AG08395 (cell line): Measurements from ENCODE around the gene FRMD4A.
"Not testable (repeated sequence)": the region's sequence is repeated elsewhere in the genome, so short reads cannot be mapped to it uniquely, and the experiment has no call there.

ENCODE experiments used
- DNase-seq: peaks from one replicate; pipeline ENCODE4 v3.0.0; 2012; ENCODE audit warnings: mixed read lengths, low spot score

Gene FRMD4A

GRCh38 chr10:13719425-13719824 lies 611.3 kb downstream of the FRMD4A start:
- no peak for DNase-seq

- no peak for DNase-seq
These were observed 611.9 kb downstream of the FRMD4A start for GRCh38 chr10:13718820-13719219.

GRCh38 chr10:13717936-13718772 lies 612.6 kb downstream of the FRMD4A start:
- peak; percentile 81 for DNase-seq

- DNase-seq, result no peak
These were observed 613.2 kb downstream of the FRMD4A start for GRCh38 chr10:13717571-13717935.

DNA sequence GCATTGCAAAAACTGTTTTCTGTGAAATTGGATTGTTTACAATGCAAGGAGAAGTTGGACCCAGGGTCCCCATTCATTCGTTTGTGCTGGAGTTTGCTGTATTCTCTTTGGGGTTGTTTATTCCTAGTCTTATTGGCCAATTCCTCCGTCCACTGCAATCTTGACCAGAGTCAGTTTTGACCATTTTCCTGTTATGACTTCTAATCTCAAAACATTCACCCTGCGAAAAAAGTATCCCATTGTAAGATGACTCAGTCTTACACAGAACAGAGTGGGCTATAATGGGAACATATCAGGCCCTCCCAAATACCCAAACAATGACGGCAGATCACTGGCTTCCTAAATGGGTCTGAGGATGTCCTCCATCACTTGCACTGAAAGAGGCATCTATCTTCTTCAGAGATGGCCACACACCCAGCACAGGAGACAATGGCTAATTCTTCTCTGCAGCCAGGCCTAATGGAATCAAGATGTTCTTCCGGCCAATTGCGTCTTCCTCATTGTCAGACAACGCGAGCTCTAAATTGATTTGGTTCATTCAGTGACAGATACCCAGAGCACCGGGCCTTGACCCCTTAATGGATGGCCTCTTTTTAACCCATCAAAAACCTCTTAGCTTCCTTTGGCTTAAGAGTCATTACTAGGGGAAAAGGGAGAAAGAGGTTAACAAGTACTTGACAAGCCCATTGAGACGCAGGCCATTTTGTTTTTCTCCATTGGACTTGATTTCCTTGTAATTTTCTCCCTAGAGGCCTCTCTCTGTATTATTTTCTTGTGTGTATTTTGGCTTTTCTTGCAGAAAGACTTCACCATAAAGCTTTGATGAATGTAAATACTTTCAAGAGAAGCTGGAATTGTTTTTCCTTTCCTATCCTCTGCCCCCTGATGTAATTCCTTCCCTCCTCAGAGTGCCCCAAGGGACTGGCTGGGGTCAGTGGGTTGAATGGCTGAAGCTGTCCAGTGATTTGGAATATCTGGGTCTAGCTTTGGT lies 614.3 kb downstream of the FRMD4A start:
- peak; percentile 74 for DNase-seq

DNA sequence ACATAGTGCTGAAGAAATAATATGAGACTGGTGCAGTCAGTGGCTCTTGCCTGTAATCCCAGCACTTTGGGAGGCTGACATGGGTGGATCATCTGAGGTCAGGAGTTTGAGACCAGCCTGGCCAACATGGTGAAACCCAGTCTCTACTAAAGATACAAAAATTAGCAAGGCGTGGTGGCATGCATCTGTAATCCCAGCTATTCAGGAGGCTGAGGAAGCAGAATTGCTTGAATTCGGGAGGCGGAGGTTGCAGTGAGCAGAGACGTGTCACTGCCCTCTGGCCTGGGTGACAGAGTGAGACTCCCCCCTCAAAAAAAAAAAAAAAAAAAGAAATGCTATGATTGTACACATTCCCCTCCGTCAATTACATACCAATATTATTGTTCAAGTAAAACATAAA lies 615.1 kb downstream of the FRMD4A start:
- not testable (repeated sequence) for DNase-seq

DNA sequence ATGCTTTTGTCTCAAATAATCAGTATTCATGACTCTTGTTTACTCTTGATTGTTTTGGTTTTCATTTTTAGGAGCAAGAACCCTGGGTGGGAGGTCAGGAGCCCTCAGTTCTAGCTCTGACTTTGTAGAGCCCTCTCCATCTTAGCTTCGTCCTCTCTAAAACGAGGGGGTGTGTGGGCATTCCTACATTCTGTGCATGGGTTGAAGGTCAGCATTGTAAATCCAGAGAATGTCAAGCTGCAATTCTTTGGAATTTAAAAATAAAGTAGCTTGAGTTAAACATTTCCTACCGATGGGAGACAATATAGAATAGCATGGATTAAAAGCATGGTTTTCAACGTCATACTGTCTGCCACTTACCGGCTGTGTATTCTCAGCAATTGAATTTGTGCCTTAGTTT lies 615.6 kb downstream of the FRMD4A start:
- no peak for DNase-seq

- peak; percentile 91 for DNase-seq
These were observed 617.7 kb downstream of the FRMD4A start for GRCh38 chr10:13712837-13713581.

- DNase-seq, result no peak
These were observed 618.3 kb downstream of the FRMD4A start for GRCh38 chr10:13712476-13712836.

- DNase-seq, result no peak
These were observed 619.4 kb downstream of the FRMD4A start for GRCh38 chr10:13711291-13711690.

GRCh38 chr10:13709931-13710650 lies 620.6 kb downstream of the FRMD4A start:
- DNase-seq, result peak; percentile 56

GRCh38 chr10:13708256-13708990 lies 622.3 kb downstream of the FRMD4A start:
- DNase-seq, result no peak

- DNase-seq, result peak; percentile 89
These were observed 623.4 kb downstream of the FRMD4A start for GRCh38 chr10:13707156-13707881.

DNA sequence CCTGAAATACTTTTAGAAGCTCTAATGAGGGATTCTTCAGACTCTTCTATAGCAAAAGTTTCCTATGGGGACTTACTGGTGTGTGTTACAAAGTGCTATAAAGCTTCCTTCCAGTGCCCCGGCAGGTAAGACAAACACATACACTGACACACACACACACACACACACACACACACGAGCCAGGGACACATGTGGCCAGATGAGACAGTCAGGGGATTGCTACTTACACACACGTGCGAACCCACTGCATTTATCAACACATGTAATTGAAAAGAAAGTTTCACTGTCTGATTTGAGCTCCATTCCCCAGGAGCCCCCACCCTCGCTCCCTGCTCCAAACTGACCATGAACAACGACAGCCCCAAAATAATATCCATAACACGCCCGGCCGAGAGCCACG lies 624.1 kb downstream of the FRMD4A start:
- DNase-seq, result no peak

- no peak for DNase-seq
These were observed 624.5 kb downstream of the FRMD4A start for GRCh38 chr10:13706175-13706574.

- no peak for DNase-seq
These were observed 625.1 kb downstream of the FRMD4A start for GRCh38 chr10:13705526-13706174.

DNA sequence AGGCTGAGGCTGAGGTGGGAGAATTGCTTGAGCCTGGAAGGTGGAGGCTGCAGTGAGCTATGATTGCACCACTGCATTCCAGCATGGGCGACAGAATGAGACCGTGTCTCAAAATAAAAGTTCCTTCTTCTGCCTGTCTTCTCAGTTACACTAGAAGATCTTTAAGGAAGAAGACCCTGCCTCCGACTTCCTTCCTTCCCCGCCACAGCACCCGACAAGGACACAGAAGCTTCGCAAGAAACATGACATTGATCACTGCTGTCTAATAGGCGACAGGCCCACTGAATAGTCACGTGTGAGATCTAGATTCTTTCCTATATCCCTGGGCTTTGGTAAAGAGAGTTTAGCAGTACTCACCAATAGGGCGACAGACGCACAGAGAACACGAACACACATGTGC lies 625.8 kb downstream of the FRMD4A start:
- DNase-seq, result no peak

- no peak for DNase-seq
These were observed 626.7 kb downstream of the FRMD4A start for GRCh38 chr10:13703997-13704536.

DNA sequence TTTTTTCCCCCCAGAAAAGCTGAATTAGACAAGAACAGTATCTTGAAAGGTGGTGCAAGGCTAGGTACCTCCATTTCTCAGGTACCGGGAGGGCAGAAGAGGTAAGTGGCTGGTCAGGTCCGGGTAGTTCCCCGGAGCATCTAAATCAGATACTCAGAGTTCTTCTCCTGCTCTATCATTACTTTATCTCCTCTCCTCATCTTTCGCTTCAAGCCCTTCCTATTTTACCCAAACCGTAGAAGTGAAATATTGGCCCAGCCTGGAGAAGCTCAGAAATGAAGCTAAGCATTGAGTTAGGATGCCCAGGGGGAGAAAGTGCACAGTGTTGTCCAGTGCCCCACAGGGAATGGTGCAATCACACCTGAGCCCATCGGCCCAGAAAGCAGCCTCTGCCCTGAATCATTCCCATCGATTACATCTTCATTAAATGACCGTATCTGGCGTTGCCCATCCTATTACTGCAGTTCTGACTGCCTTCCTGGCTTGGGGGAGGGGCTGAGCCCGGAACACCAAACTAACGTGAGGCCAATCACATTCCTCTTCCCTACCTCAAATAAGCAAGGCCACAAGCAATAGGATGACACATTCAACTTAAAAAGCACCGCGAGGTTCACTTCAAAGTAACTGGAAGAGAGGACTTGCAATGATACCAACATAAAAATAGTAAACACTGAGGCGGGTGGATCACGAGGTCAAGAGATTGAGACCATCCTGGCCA lies 627.5 kb downstream of the FRMD4A start:
- DNase-seq, result no peak
